ENCODE data around the gene ABCA5.
"Not testable (repeated sequence)": the region's sequence is repeated elsewhere in the genome, so short reads cannot be mapped to it uniquely, and the experiment has no call there.

The ABCA5 gene

GRCh38 chr17:69326377-69327059 is 415 bp downstream of the ABCA5 start:
- peak; percentile 19 for DNase-seq

DNA sequence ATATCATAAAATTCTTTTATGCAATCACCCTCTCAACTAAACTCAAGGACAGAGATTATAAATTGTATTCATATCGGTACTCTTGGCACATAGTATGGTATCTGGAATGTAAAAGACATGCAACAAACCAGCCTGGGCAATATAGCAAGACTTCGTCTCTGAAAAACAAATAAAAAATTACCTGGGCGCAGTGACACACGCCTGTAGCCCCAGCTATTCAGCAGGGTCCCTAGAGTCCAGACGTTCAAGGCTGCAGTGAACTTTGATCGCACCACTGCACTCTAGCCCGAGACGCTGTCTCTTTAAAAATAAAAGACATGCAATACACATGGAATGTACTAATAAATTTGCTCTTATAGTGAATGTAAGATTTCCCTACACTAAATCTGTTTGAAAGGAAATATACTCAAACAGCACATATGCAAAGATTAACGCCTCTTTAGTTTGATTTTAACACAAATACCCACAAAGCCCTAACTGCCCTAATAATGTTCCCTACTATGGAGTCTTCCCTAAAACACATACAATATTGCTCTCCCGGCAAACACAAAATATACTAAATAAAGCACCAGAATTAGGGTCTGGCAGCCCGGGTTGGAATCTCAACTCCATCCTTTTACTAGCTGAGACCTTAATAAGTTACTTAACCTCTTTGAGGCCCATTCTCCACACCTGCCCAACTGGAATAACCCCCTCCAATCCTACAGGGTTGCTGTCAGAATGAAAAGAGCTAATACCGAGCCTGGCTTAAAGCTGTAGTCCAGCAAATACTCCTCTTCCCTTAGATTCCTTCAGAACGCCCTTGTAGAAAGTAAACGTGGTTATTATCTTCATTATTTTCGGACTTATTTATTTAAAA is 1.2 kb downstream of the ABCA5 start:
- no peak for DNase-seq

DNA sequence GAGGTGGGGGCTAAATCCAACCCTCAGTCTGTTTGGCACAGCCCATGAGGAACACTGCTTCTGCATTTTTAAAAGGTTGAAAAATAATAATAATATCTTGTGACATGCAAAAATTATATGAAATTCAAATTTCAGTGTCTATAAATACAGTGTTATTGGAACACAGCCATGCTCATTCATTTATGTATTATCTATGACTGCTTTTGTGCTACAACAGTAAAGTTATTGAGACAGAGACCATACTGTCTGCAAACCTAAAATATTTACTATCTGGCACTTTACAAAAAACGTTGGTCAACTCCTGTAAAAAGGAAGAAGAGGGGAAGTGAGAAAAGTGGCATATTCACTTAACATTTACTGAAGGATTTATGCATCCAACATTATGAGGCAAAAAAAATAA is 3.1 kb downstream of the ABCA5 start:
- no peak for DNase-seq

- no peak for DNase-seq
These were observed 6.1 kb downstream of the ABCA5 start for GRCh38 chr17:69320908-69321238.

DNA sequence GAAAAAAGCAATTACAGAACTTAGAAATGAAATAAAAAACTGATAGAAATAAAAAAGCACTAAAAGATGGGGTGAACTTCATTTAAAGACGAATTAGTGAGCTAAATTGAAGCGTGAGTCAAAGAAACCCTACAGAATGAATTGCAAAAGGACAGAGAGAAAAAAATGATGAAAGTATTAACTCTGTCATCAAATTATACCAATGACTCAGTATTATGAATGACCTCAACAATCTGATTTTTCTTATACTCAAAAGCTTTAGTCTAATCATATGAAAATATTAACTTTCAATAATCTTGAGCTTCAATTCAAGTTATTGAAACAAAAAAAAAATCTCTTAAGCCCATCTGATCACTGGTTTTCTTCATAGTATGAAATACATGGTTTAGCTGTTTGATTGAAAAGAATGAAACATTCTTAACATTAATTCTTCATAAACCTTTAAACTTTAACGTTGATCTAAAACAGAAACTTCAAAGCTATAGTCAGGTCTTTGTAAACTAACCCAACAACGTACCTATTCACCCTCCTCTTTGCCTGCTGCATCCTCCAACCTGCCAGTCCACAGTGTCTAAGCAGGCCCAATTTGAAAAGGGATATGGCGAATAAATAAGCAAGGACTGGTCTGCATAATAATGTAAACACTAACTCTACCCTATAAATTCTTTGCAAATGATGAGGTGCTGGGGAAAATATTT is 6.6 kb downstream of the ABCA5 start:
- no peak for DNase-seq

DNA sequence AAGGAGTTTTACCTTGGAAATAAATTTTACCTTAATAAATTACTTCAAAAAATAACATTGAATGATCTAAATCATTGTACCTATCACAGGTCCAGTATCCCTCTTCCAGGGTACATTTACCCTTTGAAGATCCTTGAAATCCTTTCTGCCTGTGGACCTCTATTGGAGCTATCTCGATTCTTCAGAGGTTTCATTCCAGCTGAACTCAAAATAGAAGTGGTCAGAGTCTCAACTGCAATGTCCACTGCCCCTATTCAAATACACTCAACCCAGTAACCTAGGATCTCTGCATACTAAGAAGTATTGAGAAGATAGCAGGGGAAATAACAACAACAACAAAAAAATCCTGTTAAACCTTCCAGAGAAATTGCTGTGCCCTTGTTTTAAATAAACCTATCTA is 9.3 kb downstream of the ABCA5 start:
- DNase-seq = no peak

DNA sequence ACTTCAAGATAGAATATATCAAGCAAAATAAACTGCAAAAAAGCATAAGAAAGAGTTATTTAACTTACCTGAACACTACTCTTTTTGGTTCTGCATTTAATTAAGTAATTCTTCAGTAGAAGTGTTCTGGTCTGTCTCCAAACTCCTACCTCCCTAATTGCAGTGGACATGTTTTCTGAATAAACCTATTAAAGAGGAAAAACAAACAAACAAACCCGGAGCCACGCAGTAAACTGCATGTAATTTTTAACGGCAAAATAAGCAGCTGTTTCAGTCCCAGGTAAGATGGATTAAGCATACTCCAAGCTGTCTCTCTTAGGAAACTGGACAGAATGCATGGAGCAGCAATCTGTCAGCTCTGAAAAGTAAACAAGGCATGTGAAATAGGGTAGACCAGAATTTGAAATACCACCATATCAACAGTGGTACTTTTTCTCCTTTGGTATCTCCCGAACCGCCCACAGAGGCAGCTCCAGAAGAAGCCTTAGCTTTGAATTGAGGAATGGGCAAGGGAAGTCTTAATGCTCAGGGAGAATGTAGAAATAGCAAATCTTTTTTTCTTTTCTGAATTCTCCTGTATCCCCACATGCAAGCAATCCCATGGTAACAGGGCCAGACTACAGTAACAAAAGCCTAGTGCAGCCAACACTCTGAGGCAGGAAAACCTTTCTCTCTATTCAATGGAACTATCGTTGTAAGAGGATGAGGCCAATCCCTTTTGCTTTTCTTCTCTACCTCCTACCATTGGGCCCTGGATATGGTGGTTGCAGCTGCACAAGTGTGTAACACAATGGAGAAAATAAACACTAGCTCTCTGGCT is 12.5 kb downstream of the ABCA5 start:
- no peak for DNase-seq

- DNase-seq = no peak
These were observed 21.8 kb downstream of the ABCA5 start for GRCh38 chr17:69305177-69305576.

DNA sequence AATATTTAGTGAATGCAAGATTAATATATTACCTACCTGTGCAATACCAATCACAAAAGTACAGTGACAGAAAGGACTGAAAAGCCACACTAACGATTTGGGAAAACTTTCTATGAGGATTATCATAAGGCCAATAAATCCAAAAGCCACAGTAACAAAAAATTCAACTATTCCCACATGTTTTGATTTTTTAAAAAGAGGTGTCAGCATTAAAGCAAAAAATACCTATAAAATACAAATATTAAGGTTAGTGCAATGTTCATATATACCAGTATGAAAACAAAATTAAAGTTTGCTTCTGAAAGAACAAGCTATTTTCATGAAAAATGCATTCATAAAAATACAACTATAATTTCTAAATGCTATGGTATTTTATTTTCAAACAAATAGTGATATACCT is 24.3 kb downstream of the ABCA5 start:
- DNase-seq = no peak

- no peak for DNase-seq
These were observed 26.7 kb downstream of the ABCA5 start for GRCh38 chr17:69300222-69300621.

DNA sequence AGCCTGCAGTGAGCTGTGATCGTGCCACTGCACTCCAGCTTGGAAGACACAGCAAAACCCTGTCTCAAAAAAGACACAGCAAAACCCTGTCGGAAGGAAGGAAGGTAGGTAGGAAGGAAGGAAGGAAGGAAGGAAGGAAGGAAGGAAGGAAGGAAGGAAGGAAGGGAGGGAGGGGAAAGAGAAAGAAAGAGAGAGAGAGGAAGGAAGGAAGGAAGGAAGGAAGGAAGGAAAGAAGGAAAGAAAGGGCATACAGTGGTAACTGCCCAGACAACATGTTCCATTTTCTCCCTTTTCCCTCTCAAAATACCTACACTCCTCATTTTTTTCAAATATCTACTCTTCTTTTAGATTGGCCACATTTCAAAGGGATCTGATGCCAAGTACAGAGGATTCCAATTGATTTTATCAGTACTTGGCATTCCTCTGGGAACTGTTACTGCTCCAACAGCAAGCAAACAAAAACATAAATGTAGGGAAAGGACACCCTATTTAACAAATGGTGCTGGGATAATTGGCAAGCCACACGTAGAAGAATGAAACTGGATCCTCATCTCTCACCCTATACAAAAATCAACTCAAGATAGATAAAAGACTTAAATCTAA is 28.7 kb downstream of the ABCA5 start:
- DNase-seq = not testable (repeated sequence)

DNA sequence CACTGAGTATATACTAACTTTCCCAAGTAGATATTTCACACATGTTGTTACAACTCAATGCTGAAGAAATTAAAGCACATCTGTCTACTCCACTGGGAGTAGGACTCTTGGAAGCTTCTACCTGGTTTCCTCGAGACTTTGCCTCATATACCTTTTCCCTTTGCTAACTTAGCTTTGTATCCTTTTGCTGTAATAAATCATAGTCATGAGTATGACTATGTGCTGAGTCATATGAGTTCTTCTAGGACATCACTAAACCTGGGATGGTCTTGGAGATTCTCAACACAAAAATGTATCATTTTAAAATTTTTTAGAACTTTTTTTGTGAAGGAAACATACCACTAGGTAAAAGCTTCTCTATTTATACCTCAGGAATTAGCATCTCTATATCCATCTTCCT is 39.8 kb downstream of the ABCA5 start:
- no peak for DNase-seq

- DNase-seq = no peak
These were observed 40.7 kb downstream of the ABCA5 start for GRCh38 chr17:69286257-69286656.

GRCh38 chr17:69284646-69285045 is 42.3 kb downstream of the ABCA5 start:
- no peak for DNase-seq

DNA sequence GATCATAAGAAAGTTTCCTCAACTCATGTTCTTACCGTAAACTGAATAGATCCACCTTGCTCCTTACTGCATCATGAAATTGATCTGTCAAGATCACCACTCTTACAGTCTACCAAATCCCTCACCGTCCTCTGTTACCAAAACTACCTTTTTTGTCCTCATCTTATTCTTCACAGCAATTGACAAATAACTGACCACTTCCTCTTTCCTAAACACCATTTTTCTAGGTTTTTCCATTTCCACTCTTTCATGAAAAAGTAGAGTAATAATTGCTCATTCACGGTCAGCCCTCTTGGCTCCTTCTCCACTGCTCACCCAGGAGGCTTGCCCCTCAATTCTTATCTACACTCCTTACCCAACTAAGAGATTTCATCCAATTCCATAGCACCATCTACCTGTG is 44.9 kb downstream of the ABCA5 start:
- no peak for DNase-seq

- not testable (repeated sequence) for DNase-seq
These were observed 50.7 kb downstream of the ABCA5 start for GRCh38 chr17:69276279-69276678.

DNA sequence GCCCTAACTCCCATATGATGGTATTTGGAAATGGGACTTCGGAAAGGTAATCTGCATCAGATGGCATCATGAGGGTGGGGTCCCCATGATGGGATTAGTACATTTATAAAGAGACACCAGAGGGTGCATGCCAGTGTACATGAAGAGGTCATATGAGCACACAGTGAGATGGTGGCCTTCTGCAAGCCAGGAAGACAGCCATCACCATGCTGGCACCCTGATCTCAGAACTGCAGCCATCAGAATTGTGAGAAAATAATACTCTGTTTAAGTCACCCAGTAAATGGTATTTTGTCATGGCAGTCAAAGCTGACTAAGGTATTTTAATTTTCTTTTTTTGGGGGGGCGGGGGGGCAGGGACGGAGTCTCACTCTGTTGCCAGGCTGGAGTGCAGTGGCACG is 51.2 kb downstream of the ABCA5 start:
- DNase-seq = no peak

DNA sequence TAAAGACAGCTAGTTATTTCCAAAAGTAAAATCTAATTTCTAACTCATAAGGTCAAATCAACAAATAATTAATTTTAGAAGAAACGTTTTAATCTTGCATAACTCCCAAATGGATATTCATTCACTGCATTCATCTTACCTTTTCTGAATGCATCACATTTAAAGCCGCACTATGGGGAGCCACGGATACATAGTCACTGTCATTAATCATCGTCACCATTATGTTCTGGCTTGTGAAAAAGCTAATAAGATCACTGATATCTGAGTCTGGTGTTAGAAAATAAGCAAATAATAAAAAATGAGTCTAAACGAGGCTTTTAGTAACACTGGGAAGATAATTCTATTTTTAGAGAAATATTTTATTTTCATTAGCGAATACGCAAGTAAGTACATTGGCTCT is 55.9 kb downstream of the ABCA5 start:
- no peak for DNase-seq

DNA sequence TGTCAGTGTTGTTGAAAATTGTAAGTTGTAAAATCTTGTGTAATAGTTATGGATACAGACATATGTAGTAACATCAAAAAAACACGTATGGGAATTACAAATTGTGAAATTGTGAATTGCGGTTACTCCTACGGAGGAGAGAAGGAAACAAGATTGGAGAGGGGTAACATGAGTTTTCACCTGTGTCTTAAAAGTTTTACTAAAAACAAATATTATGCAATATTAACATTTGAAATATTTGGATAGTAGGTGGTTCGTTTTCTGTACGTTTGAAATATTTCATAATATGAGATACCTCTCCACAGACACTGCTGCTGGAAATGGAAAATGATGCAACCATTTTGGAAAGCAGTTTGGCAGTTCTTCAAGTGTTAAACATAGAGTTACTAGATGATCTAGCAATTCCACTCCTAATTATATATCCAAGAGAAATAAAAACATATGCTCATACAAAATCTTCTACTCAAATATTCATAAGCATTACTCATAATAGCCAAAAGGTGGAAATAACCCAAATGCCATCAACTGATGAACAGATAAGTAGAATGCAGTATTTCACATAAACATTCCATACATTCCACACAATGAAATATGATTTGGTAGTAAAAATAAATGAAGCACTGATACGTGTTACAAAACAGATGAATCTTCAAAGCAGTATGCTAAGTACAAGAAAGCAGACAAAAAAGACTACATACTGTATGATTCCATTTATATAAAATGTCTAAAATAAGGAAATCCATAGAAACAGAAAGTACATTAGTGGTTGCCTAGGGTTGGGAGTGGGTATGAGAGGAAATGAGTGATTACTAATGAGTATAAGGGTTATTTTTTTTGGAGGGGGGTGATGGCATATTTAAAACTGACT is 57.6 kb downstream of the ABCA5 start:
- no peak for DNase-seq

DNA sequence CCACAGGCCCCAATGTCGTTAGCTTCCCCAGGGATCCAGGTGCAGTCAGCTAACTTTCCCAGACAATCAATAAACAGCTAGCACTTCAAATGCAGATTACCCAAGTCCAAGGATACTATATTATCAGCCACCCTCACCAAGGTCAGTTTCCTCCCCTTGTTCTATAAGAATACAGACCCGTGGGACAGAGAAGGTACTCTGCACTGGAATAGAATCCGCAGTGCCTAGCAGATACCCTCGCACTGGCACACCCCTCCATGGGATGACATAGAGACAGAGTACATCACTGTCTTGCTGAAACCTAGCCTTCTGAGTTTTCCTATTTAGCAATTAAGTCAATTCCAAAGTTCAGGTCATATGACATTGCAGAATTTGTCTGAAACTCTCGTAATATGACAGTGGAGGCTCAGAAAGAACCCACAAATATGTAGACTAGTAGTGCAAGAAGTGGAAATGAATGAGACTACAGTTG is 58.4 kb downstream of the ABCA5 start:
- no peak for DNase-seq

DNA sequence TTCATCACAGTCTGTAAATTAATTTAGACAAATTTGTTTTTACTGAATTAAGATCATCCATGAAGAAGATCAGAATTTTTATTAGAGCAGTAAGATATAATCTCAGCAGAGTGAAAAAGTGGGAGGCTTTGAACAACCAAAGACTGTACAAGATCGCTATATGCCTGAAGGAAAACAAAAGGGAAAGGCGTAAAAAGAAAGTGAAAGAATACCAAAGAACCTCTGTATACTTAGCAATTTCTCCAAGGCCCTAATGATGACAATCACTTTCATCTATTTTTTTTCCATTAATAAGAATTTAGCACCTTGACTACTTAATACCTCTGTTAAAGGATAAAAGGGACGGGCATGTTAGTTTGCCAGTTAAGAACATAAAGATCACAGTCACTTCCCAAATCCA is 59.7 kb downstream of the ABCA5 start:
- no peak for DNase-seq

GRCh38 chr17:69265873-69266272 is 61.1 kb downstream of the ABCA5 start:
- no peak for DNase-seq

All from stimulated activated CD4-positive, alpha-beta T cell treated with anti-CD3 and anti-CD28 coated beads, Interleukin-4, amount 100 ng/mL, for 24 hours (primary cell).